Occipital lobe (tissue), 2 donors: ENCODE measurements around the gene OR56A1. TPM values are rescaled to one million over a fixed set of nuclear protein-coding genes. Genes with fewer than 3 reads are reported as not detected.
"Not testable (repeated sequence)": the region's sequence is repeated elsewhere in the genome, so short reads cannot be mapped to it uniquely, and the experiment has no call there.

ENCODE experiments used
- DNase-seq: peaks from one replicate; lab custom pipeline; 2025; lab: John Stamatoyannopoulos, UW
- total RNA-seq: library from RNA; depleted of rRNA; stranded (reverse); fragments of >200 nt; gene quantifications from one replicate; pipeline ENCODE4 v1.2.3, GENCODE V29; 2014

The OR56A1 gene
- under 0.01 TPM for total RNA-seq

GRCh38 chr11:6030708-6031405 lies at the start of gene OR56A1:
TSS of gene OR56A1 (minus strand) at chr11:6030758. CDS start at chr11:6027692, 3,066 bp downstream.
- DNase-seq = no peak

GRCh38 chr11:6079463-6079862 lies 48.9 kb upstream of the OR56A1 start:
- no peak for DNase-seq

- no peak for DNase-seq
Observed at GRCh38 chr11:6077723-6078122, 47.2 kb upstream of the OR56A1 start.

- DNase-seq = not testable (repeated sequence)
Observed at GRCh38 chr11:6076443-6076842, 45.9 kb upstream of the OR56A1 start.

GRCh38 chr11:6067502-6067901 lies 36.9 kb upstream of the OR56A1 start:
- peak; percentile 55 for DNase-seq

- DNase-seq = no peak
Observed at GRCh38 chr11:6062691-6063358, 32.3 kb upstream of the OR56A1 start.

GRCh38 chr11:6061475-6061874 lies 30.9 kb upstream of the OR56A1 start:
- DNase-seq = no peak

GRCh38 chr11:6057452-6057851 lies 26.9 kb upstream of the OR56A1 start:
- DNase-seq = no peak

GRCh38 chr11:6055569-6055968 lies 25.0 kb upstream of the OR56A1 start:
- no peak for DNase-seq

GRCh38 chr11:6052374-6052773 lies 21.8 kb upstream of the OR56A1 start:
- DNase-seq = no peak

GRCh38 chr11:6040874-6041273 lies 10.3 kb upstream of the OR56A1 start:
- DNase-seq = no peak

- no peak for DNase-seq
Observed at GRCh38 chr11:6027501-6027900, 3.1 kb downstream of the OR56A1 start.

- no peak for DNase-seq
Observed at GRCh38 chr11:6025056-6025455, 5.5 kb downstream of the OR56A1 start.

GRCh38 chr11:6022956-6023355 lies 7.6 kb downstream of the OR56A1 start:
- no peak for DNase-seq

- DNase-seq = no peak
Observed at GRCh38 chr11:6013042-6013441, 17.5 kb downstream of the OR56A1 start.

GRCh38 chr11:6012035-6012668 lies 18.4 kb downstream of the OR56A1 start:
- no peak for DNase-seq

GRCh38 chr11:6006846-6007245 lies 23.7 kb downstream of the OR56A1 start, which contains the start of gene OR56A4:
TSS of gene OR56A4 (minus strand) at chr11:6006946. CDS start at chr11:6002992, 3,954 bp downstream.
- DNase-seq = no peak

GRCh38 chr11:6006395-6006794 lies 24.2 kb downstream of the OR56A1 start:
- DNase-seq = no peak

- no peak for DNase-seq
Observed at GRCh38 chr11:6002202-6002699, 28.3 kb downstream of the OR56A1 start.

- no peak for DNase-seq
Observed at GRCh38 chr11:5994791-5995190, 35.8 kb downstream of the OR56A1 start.

- no peak for DNase-seq
Observed at GRCh38 chr11:5992604-5993251, 37.8 kb downstream of the OR56A1 start.

- DNase-seq = no peak
Observed at GRCh38 chr11:5992150-5992549, 38.4 kb downstream of the OR56A1 start.
